ENCODE measurements around the gene NRCAM. TPM values are rescaled to one million over a fixed set of nuclear protein-coding genes. Genes with fewer than 3 reads are reported as not detected.

The NRCAM gene
- total and polyA plus RNA-seq, 2 of the 8 experiments (the other 6 are each of a cell fraction or from before 2014, with no cell fraction given): 2.7 to 3.8 TPM

GRCh38 chr7:108331971-108332370 lies 124.3 kb downstream of the NRCAM start:
- H3K4me2 ChIP-seq (ENCODE audit: insufficient read depth in 1 of 2, low read depth in 2 of 2, low read length in 2 of 2): no peak overlapping the region
- H3K23me2 ChIP-seq (ENCODE audit: low read depth, low read length): no peaks in the 10 kb centered on the region
- H3K79me2 ChIP-seq (ENCODE audit: control insufficient read depth in 1 of 2, insufficient read depth in 2 of 2, low read length in 2 of 2): no peaks in the 10 kb centered on the region
- H3K18ac ChIP-seq (ENCODE audit: extremely low read depth, low read length): no peak overlapping the region
- H4K5ac ChIP-seq (ENCODE audit: insufficient read length, low read depth, low read length): no peak overlapping the region
- H3K36me3 ChIP-seq (ENCODE audit: control insufficient read depth in 2 of 4, insufficient read depth in 4 of 4, low read length in 3 of 4): no peaks in the 10 kb centered on the region
- no peak for TF ChIP-seq CREB1 (IDR thresholded peaks at IDR 0.05)
- no peak for TF ChIP-seq GABPA (IDR thresholded peaks at IDR 0.05; ENCODE audit: borderline replicate concordance, insufficient read depth, low read length)
- TF ChIP-seq TAF1 (IDR thresholded peaks at IDR 0.05; ENCODE audit: low read depth, low read length): no peak
- TF ChIP-seq NANOG (IDR thresholded peaks at IDR 0.05; ENCODE audit: insufficient read depth, low read depth, low read length, poor library complexity, severe bottlenecking): no peak
- TF ChIP-seq POU5F1 (IDR thresholded peaks at IDR 0.05; ENCODE audit: low read depth, low read length): no peak
- TF ChIP-seq NRF1 (IDR thresholded peaks at IDR 0.05; ENCODE audit: low read depth, low read length): no peak
- TF ChIP-seq CTBP2 (IDR thresholded peaks at IDR 0.05; ENCODE audit: borderline replicate concordance, insufficient read depth, insufficient read length, low read length): no peak
- TF ChIP-seq MAX (IDR thresholded peaks at IDR 0.05): no peak
- TF ChIP-seq HDAC6 (IDR thresholded peaks at IDR 0.05; ENCODE audit: low read depth, low read length): no peak
- no peak for TF ChIP-seq KDM4A (IDR thresholded peaks at IDR 0.05; ENCODE audit: low read depth, low read length, severe bottlenecking)
- TF ChIP-seq EZH2 (IDR thresholded peaks at IDR 0.05; ENCODE audit: low read depth, low read length, severe bottlenecking): no peak
- no peak for TF ChIP-seq RNF2 (IDR thresholded peaks at IDR 0.05; ENCODE audit: borderline replicate concordance, low read depth, low read length, missing control alignments, poor library complexity, severe bottlenecking)
- TF ChIP-seq POLR2A (IDR thresholded peaks at IDR 0.05; ENCODE audit: control extremely low read depth in 1 of 2, low read depth in 2 of 2, low read length in 2 of 2): no peak
- TF ChIP-seq EGR1 (IDR thresholded peaks at IDR 0.05; ENCODE audit: borderline replicate concordance, low read depth, low read length): no peak
- FAIRE-seq (no peak), DNase-seq (ENCODE audit: low read depth in 1 of 2, low spot score in 2 of 2) (no peak)
- no peak overlapping the region for H2BK20ac ChIP-seq (ENCODE audit: low read length)
- H3K9ac ChIP-seq (replicated peaks in 1 of 4; ENCODE audit: extremely low read depth in 1 of 4, low read depth in 3 of 4, low read length in 3 of 4): no peak overlapping the region
- H3K27ac ChIP-seq (ENCODE audit: low read depth, low read length): no peak overlapping the region
- WGBS, 2 experiments (ENCODE audit: extremely low coverage in 1 of 2, insufficient coverage in 1 of 2, insufficient read length in 1 of 2, insufficient replicate concordance in 2 of 2, low coverage in 1 of 2, low lambda C conversion rate in 2 of 2, missing lambda C conversion rate in 1 of 2): 93% methylated on average over 1 of the region's 1 CpG; no CpG with 5 or more reads in 1 of the 2 experiments
- H3K4me1 ChIP-seq (replicated peaks in 1 of 4; ENCODE audit: control insufficient read depth in 3 of 4, insufficient read depth in 4 of 4, low read length in 3 of 4): peaks cover 0 to 11% (median 9%) of the 10 kb centered on the region in 4 experiments; a peak in 5 of 7 replicates
- H3K14ac ChIP-seq (ENCODE audit: insufficient read length): no peak overlapping the region
- ChIA-PET POLR2A (ENCODE audit: partially characterized antibody) (no interaction called here), CTCF (ENCODE audit: partially characterized antibody) (interaction anchor here (0.7 kb wide), 1 partner anchor 74 kb away, joined by 3 read pairs; no protein-coding TSS in a partner anchor)
- no peak overlapping the region for H2BK12ac ChIP-seq (ENCODE audit: low read depth, low read length)
- no peak overlapping the region for H3K56ac ChIP-seq (replicated peaks; ENCODE audit: insufficient read length, low read depth, low read length)
- H3K9me3 ChIP-seq (ENCODE audit: insufficient read depth in 2 of 2, low read depth in 1 of 2, low read length in 1 of 2): no peaks in the 10 kb centered on the region
- no peak overlapping the region for H4K91ac ChIP-seq (replicated peaks; ENCODE audit: insufficient read length, low read length)
- H2BK15ac ChIP-seq (ENCODE audit: low read length): no peak overlapping the region
- H2AK5ac ChIP-seq (ENCODE audit: low read depth, low read length): no peak overlapping the region
- H2AFZ ChIP-seq (ENCODE audit: low read length): no peak overlapping the region
- H4K20me1 ChIP-seq (replicated peaks in 1 of 2; ENCODE audit: control insufficient read depth in 1 of 2, insufficient read depth in 2 of 2, low read length in 2 of 2): no peaks in the 10 kb centered on the region
- no peak overlapping the region for H4K8ac ChIP-seq (ENCODE audit: extremely low read depth, insufficient read depth, low read length)
- H3K4me3 ChIP-seq (ENCODE audit: extremely low read depth in 1 of 4, insufficient read depth in 2 of 4, low read depth in 3 of 4, low read length in 4 of 4): no peak overlapping the region
- no peak overlapping the region for H2BK5ac ChIP-seq (ENCODE audit: low read depth, low read length)
- peaks cover 0 to 1% (median 0%) of the 10 kb centered on the region in 4 experiments; a peak in 2 of 7 replicates for H3K27me3 ChIP-seq (replicated peaks in 1 of 4; ENCODE audit: control insufficient read depth in 3 of 4, extremely low read depth in 1 of 4, insufficient read depth in 3 of 4, low read length in 3 of 4)
- H3K79me1 ChIP-seq (ENCODE audit: low read depth, low read length): no peaks in the 10 kb centered on the region
- H2BK120ac ChIP-seq (replicated peaks; ENCODE audit: low read depth, low read length): no peak overlapping the region
- no peak overlapping the region for H3K4ac ChIP-seq (replicated peaks; ENCODE audit: insufficient read length, low read depth, low read length)
- no peak overlapping the region for H3K23ac ChIP-seq (ENCODE audit: insufficient read length)

All from H1 (cell line).